NOMO-1 (cell line): ENCODE results near the gene ST3GAL4.
"Not testable (repeated sequence)": the region's sequence is repeated elsewhere in the genome, so short reads cannot be mapped to it uniquely, and the experiment has no call there.

Source experiments
- DNase-seq, 2 experiments: peaks; one replicate each; lab custom pipeline; 2025; ENCODE audit not compliant: unreplicated experiment in 2 of 2; lab: John Stamatoyannopoulos, UW

The ST3GAL4 gene

DNA sequence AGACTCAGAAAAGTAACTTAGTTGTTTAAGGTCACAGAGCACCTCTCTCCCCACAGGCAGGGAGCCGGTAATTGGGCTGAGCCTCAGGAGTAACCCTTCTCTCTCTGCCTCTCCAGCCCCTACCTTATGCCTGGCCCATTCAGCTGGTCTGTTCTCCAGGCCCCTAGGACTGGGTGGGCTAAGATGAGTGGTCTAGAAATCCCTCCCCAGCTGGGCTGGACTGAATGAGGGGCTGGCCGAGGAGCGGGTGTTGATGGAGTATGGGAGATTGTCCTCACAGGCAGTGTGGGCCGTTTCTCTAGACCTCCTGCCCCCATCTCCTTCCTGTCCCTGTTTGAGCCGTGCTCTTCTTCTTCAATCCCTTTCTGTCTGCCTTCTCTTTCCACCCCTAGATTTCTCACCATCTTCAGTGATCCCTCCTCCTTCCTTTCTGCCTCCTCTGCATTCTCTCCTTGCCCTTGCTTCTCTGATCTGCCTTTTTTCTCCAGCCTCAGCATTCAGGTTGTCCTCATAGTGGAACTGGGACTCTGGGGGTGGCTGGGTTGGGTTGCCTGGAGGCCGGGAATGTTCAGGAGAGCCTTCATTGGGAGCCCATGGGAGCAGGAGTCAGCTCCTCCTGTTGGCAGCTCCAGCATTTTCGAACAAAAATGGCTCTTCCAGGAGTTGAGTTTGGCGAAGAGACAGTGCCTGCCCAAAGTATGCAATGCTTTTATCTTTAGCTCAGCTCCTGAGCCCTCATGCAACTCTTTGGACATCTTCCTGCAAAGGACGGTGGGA is 7.6 kb downstream of the ST3GAL4 start:
- DNase-seq, result no peak

DNA sequence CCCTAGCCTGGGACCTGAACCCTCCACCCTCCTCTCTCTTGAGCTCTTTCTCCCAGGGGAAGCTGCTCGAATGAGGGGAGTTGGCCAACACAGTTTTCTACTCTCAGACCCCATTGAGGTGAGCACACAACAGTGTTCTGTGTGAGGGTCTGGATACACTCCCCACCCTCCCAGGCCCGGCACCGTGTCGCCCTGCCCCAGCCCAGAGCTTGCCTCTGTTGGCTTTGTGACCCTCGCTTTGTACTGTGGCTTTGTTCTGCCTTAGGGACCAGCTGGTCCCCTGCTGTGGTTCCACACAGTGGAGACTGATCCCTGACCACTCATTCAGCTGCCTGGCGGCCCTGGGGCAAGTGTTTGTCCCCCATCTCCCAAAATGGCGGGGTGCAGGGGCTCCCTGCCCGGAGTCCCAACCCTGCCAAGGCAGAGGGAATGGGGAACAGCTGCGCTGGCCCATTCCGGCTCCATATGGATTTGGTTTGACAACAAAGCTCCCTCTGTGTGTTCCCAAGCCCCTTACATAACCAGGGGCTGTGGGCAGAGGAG is 8.3 kb downstream of the ST3GAL4 start:
- no peak for DNase-seq

DNA sequence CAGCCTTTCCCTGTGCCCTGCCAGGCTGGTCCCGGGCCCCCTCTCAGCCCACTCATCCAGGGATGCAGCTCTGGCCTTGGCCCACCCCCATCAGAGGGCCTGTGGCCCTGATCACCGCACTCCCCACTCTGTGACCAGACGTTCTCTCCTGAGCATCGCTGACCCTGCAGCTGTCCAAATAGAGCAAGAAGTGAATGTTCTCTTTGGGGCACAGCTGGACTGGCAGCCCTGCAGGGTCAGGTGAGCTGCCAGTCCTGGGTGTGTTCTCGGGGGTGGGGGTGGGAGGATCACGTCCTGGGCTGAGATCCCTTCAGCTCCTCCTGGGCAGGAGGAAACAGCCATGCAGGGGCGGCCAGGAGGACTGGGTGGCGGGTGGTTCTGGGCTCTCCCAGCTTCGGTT is 9.2 kb downstream of the ST3GAL4 start:
- DNase-seq, result not testable (repeated sequence)

DNA sequence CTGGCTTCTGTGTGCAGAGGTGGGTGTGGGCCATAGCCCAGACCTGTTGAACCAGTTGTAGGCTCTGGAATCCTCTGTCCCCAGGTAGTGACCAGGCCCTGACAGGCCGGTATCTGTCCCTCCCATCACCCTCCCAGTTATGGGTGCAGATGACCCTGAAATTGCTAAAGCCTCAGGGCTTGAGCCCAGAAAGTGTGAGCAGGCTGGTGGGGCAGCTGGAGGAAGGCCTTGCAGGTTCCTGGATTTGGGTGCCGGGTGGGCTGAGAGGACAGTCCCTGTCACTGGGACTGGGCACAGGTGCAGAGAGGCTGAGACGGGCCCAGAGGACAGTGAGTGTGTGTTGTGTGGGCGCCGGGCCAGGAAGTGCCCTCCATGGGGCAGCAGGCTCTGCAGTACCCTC is 10.0 kb downstream of the ST3GAL4 start:
- DNase-seq, result not testable (repeated sequence)

DNA sequence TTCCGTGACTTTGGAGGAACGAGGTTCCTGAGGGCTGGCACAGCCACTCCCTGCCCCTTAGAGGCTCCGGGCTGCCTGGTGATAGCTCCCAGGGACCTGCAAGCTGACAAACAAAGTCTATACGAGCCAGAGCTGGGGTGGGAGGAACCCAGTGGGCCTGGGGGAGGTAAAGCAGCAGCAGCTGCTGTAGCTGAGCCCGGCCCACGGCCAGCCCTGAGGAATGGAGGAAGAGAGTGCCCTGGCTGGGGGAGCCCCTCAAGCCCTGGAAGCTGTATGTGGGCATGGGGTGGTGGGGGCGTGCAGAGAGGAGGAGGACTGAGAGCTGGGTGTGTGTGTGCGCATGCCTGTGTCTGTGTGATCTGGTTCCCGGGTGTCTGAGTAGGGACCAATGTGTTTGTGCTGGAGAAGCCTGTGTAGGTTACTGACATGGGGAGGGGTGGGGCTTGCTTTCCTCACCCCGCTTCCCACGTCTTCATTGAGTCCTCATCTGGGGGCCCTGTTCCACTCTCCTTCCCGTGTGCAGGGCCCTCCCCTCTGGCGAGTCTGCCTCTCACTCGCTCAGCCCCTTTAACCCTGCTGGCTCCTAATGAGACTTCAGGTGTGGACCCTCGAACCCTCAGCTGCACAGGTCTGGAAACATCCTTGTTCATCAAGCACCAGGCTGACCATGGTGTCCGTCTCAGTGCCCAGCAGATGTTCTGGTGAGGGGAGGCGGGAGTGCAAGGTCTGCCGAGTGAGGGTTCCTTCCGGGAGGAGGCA is 10.8 kb downstream of the ST3GAL4 start:
- no peak for DNase-seq

DNA sequence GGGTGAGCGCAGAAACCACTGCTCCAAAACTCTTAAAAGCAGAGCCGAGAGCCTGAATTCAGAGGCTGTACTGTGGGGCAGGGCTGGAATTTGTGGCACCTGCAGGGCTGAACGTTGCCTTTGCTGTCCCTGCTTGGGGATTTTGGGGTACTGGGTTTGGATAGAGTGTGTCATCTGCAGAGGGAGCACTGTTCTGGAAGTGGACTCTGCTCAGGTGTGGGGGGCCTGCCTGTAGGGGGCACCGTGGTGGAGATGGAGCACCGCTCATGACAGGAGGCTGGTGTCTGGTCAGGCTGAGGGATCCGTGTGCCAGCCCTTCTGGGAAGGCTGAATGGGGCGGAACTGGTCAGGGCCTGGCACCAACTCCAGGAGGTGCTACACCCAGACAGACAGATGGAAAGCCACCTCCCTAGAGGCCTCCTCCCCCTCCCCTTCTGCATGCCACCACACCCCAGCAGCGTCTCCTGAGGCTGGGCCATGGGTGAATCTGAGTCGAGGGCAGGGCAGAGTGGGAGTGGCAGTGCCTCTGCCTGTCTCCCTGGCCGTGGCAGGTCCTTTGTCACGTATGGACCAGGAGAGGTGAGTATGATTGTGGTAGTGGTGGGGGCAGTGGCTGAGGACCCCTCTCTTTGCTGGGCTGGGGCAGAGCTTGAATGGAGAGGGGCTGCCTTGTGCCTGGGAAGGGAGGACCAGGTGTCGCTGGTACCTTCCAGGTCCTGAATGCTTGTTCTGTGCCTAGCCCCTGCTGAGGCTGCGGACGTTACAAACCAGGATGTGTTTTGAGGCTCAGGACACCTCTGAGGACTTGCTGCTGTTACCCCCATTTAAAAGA is 11.6 kb downstream of the ST3GAL4 start:
- not testable (repeated sequence) for DNase-seq

DNA sequence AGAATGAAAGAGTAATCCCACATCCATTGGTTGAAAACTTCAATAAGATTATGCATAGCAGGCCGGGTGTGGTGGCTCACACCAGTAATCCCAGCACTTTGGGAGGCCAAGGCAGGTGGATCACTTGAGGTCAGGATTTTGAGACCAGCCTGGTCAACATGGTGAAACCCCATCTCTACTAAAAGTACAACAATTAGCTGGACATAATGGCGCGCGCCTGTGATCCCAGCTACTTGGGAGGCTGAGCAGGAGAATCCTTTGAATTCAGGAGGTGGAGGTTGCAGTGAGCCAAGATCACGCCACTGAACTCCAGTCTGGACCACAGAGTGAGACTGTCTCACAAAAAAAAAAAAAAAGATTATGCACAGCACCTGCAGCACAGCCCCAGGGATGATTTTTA is 12.3 kb downstream of the ST3GAL4 start:
- not testable (repeated sequence) for DNase-seq

DNA sequence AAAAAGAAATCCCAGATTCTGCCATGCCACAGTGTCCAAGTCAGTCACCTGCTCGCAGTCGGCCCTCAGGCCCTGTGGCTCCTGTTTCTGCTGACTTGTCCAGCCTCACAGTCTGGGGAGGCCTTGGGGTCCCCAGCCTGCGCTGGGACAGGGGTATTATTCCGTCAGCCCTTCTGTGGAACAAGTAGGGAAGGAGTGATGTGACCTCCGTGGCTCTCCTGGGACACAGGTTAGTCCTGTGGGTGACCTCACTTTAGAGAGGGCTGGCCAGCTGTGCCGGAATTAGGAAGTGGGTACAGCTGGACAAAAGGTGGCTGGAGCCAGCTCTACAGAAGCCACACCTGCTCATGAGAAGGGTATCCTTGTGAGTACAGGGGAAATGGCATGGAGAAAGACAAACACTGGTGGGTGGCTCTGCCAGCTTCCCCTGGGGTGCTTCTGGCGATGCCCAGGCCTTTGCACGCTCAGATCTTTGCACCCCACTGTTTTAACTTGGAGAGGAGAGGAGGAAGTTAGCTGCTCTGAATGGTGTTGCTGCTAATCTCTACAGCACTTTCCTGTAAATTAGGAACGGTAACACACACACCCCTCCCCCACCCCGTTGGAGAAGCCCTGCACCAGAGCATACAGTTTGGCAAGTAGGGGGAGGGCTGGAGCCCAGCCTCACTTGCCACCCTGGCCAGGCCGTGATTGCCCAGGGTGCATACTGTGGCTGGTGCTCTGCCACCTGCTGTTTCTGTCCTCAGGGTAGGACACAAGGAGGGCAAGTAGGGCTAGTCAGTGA is 13.0 kb downstream of the ST3GAL4 start:
- peak; percentile 22 to 27 for DNase-seq

DNA sequence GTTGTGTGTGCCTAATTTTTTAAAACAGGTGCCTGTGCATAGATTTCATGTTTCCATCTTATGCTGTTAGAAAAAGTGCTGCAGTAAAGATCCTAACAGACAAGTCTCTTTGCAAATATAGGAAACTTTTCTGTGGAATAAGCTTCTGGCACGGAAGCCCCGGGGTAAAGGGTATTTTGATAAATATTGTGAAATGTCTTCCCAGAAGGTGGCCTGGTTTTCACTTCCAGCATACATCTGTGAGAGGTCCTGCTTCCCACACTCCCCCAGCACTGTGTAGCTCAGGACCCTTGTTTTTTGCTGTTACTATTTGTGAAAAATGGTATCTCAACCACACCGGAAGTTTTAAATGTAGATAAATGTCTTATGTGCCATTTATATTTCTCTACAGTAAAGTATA is 14.5 kb downstream of the ST3GAL4 start:
- no peak for DNase-seq

DNA sequence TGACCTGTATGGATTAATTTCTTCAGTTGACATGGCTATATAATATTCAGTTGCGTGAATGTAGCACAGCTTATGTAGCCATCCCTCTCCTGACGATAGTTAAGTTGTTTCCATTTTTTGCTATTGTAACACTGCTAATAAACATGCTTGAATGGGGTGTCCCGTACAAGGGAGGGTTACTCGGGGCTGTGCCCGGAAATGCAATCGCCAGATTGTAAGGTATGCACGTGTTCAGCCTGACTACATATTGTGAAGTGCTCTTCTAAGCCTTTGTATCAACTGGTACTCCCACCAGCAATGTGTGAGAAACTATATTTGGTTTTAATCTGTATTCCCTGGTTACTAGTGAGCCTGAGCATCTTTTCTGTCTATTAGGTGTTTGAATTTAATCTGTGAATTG is 16.1 kb downstream of the ST3GAL4 start:
- DNase-seq, result no peak

DNA sequence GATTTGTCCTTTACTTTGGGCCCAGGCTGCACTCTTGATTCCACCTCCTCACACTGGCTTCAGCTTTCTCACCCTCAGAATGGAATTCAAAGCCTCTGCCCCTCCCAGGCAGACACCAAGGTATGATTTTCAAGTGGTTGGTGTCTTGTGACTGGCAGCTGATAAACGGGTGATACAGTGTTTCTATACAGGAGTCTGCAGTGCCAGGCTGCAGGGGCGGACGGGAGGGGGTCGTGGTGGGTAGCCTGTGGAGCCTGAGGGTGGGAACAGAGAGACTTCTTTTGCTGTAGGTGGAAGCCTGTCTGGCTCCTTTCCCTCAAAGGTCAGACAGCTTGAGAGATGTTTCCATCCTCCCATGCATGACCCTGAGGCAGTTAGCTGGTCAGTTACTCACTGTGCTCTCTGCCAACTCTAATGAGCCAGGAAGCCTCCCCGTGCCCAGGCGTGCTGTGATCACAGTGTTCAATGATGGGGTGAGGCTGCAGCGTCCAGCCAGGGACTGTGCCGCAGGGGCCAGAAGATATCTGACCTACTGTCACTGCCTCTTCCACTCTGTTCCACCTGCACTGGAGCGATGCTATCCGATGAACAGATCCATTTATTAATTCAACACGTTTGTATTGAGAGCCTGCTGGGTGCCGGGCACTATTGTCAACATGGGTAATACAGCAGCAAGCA is 18.0 kb downstream of the ST3GAL4 start:
- DNase-seq, result not testable (repeated sequence)

DNA sequence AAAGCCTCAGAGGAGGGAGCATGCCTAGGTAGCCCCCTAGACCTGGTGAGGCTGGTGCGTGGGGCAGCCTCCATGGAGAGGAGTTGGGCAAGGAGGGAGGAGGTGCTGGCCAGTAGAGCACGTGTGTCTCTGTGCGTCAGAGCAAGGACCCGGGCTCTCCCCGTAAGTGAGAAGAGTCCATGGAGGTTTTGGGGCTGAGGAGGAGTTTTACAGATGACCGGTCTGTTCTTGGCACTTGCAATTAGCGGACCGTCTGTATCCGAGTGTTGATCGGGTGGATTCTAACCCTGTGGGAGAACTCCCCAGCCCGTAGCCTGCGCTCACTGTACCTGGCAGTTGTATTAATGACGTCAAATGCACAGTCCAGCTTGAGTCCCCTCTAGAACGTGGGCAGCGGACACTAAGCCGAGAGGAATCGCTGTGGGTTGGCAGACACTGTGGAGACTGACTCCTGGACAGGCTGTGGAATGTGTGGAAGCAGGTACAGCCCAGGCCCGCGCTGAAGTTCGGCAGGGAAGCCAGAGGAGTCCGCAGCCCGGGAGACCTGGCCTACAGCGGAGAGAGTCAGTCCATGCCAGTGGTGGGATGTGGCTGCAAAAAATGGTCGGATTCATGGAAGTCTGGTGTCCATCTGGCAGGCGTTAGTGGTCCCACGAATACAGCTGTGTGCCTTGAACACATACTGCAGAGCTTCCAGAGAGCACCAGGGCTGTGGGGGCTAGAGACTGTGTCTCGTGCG is 19.2 kb downstream of the ST3GAL4 start:
- not testable (repeated sequence) for DNase-seq

DNA sequence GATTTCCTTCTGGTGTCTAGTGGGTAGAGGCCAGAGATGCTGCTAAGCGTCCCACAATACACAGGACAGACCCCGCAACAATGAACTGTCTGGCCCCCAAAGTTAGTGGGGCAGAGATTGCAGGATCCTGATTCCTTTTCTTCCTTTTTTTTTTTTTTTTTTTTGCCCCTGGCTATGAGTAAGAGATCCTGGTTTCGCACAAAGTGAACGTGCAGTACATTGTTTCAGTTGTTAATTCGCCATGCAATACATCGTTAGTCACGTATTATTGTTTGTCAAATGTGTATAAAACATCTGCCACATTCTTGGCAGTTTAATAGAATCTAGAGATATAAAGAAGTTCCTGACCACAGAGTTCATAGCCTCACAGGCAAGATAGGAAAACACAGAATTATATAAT is 20.2 kb downstream of the ST3GAL4 start:
- DNase-seq, result no peak

DNA sequence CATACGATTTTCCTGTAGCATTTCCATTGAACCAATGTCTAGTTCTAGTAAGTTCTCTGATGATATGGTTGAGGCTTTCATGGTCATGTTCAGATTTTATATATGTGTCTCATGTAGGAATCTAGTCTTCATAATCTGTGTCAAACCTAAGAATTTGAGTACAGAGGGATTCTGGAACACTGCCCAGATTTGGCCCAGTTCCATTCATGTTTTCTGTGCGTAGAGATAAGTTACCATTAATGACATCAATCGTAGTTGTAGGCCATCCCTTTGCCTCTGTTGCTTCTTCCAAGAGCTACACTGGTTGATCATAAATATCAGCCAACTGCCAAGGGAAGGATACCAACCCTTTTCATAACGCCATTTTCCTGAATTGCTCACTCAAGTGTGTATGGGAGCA is 23.3 kb downstream of the ST3GAL4 start:
- no peak for DNase-seq

DNA sequence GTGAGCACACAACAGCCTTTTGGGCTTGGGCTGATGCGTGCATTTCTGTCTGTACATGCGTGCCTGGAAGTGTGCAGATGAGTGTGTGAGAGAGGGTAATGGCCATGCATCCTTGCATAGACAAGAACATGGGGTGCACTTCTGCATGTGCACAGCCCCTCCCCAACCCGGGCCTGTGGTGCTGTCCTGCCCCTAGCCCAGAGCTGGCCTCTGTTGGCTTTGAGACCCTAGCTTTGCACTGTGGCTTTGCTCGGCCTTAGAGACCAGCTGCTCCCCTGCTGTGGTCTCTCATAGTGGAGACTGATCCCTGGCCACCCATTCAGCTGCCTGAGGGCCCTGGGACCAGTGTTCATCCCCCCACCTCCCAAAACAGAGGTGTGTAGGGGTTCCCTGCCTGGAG is 25.4 kb downstream of the ST3GAL4 start:
- DNase-seq, result no peak

DNA sequence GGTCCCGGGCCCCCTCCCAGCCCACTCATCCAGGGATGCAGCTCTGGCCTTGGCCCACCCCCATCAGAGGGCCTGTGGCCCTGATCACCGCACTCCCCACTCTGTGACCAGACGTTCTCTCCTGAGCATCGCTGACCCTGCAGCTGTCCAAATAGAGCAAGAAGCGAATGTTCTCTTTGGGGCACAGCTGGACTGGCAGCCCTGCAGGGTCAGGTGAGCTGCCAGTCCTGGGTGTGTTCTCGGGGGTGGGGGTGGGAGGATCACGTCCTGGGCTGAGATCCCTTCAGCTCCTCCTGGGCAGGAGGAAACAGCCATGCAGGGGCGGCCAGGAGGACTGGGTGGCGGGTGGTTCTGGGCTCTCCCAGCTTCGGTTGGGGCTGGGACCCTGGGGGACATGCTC is 26.5 kb downstream of the ST3GAL4 start:
- DNase-seq, result not testable (repeated sequence)

DNA sequence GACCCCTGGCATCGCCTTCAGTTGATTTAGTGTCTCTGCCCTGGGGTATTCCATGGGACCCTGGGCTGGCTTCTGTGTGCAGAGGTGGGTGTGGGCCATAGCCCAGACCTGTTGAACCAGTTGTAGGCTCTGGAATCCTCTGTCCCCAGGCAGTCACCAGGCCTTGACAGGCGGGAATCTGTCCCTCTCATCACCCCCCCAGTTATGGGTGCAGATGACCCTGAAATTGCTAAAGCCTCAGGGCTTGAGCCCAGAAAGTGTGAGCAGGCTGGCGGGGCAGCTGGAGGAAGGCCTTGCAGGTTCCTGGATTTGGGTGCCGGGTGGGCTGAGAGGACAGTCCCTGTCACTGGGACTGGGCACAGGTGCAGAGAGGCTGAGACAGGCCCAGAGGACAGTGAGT is 27.2 kb downstream of the ST3GAL4 start:
- not testable (repeated sequence) for DNase-seq

DNA sequence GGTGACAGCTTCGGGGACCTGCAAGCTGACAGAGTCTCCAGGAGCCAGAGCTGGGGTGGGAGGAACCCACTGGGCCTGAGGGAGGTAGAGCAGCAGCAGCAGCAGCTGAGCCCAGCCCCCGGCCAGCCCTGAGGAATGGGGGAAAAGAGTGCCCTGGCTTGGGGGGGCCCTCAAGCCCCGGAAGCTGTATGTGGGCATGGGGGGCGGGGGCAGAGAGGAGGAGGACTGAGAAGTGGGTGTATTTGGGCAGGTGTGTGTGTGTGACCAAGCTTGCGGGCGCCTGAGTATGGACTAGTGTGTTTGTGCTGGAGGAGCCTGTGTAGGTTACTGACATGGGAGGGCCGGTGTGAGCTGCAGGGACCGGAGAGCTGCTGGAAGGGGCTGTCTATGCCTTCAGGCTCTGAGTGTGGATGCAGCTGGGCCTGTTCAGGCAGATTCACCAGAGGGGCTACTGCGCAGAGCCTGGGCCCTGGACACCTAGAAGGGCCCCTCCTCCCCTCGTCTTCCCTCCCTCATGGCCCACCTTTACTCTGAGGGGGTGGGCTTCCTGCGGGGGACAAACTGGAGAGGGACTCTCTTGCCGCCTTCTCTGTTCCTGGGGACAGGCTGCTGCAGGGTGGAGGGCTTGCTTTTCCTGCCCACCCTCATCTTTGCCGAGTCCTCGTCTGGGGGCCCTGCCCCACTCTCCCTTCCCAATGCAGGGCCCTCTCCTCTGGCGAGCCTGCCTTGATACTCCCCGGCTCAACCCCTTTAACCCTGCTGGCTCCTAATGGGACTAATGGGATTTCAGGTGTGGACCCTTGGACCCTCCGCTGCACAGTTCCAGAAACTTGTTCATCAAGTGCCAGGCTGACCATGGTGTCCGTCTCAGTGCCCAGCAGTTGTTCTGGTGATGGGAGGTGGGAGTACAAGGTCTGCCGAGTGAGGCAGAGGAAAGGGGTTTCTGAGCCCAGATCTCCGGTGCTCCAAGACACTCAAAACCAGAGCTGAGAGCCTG is 28.2 kb downstream of the ST3GAL4 start:
- no peak for DNase-seq
